Right hindlimb (tissue), 1 donor: Measurements from ENCODE around the gene FOXB2.
"Not testable (repeated sequence)": the region's sequence is repeated elsewhere in the genome, so short reads cannot be mapped to it uniquely, and the experiment has no call there.

ENCODE experiments used
- DNase-seq: peaks from one replicate; pipeline ENCODE4 v3.0.0-alpha.2; 2018

FOXB2 gene

GRCh38 chr9:77016526-77017504 lies 2.6 kb upstream of the FOXB2 start:
- DNase-seq, result no peak

GRCh38 chr9:77017505-77017894 lies 2.0 kb upstream of the FOXB2 start:
- no peak for DNase-seq

- peak; percentile 35 for DNase-seq
Measured at GRCh38 chr9:77018058-77018968, 1.1 kb upstream of the FOXB2 start.

- DNase-seq, result peak; percentile 21
Measured at GRCh38 chr9:77018969-77019235, 553 bp upstream of the FOXB2 start.

- no peak for DNase-seq
Measured at GRCh38 chr9:77019926-77020412, 514 bp downstream of the FOXB2 start.

GRCh38 chr9:77020413-77021290 lies 1.2 kb downstream of the FOXB2 start:
- peak; percentile 29 for DNase-seq

GRCh38 chr9:77021291-77021894 lies 1.9 kb downstream of the FOXB2 start:
- peak; percentile 25 for DNase-seq

- DNase-seq, result no peak
Measured at GRCh38 chr9:77021922-77022782, 2.7 kb downstream of the FOXB2 start.

GRCh38 chr9:77022783-77023440 lies 3.5 kb downstream of the FOXB2 start:
- DNase-seq, result no peak

GRCh38 chr9:77023726-77024125 lies 4.3 kb downstream of the FOXB2 start:
- no peak for DNase-seq

GRCh38 chr9:77024776-77025545 lies 5.5 kb downstream of the FOXB2 start:
- no peak for DNase-seq

- DNase-seq, result no peak
Measured at GRCh38 chr9:77028478-77028877, 9.0 kb downstream of the FOXB2 start.

GRCh38 chr9:77030045-77030444 lies 10.6 kb downstream of the FOXB2 start:
- no peak for DNase-seq

- DNase-seq, result no peak
Measured at GRCh38 chr9:77038281-77039036, 19.0 kb downstream of the FOXB2 start.

GRCh38 chr9:77040340-77040739 lies 20.9 kb downstream of the FOXB2 start:
- DNase-seq, result no peak

- DNase-seq, result not testable (repeated sequence)
Measured at GRCh38 chr9:77043743-77044142, 24.3 kb downstream of the FOXB2 start.

GRCh38 chr9:77060681-77061080 lies 41.2 kb downstream of the FOXB2 start:
- DNase-seq, result not testable (repeated sequence)

GRCh38 chr9:77063645-77064285 lies 44.3 kb downstream of the FOXB2 start:
- no peak for DNase-seq
